SJSA1 (cell line): ENCODE measurements around the gene SNX20. TPM values are rescaled to one million over a fixed set of nuclear protein-coding genes. Genes with fewer than 3 reads are reported as not detected.

Experiments
- DNase-seq, 2 experiments: peaks; one replicate each; pipeline ENCODE4 v3.0.0-alpha.2; 2015 to 2020; ENCODE audit warnings: low spot score in 2 of 2, low read depth in 1 of 2
- H3K27ac ChIP-seq: fragments of 250-450 bp; sonication (Bioruptor Pico); 2 replicates; pipeline ENCODE4 v1.5.1; 2020; ENCODE audit warnings: mild to moderate bottlenecking, moderate library complexity
- H3K27me3 ChIP-seq: fragments of 250-450 bp; sonication (Bioruptor Pico); replicated peaks from 2 replicates; pipeline ENCODE4 v1.5.1; 2020; ENCODE audit warnings: mild to moderate bottlenecking, moderate library complexity
- H3K36me3 ChIP-seq: fragments of 250-450 bp; sonication (Bioruptor Pico); 2 replicates; pipeline ENCODE4 v1.5.1; 2020; ENCODE audit warnings: mild to moderate bottlenecking
- H3K4me1 ChIP-seq: fragments of 250-450 bp; sonication (Bioruptor Pico); replicated peaks from 2 replicates; pipeline ENCODE4 v1.6.1; 2021; ENCODE audit warnings: mild to moderate bottlenecking
- H3K4me3 ChIP-seq: fragments of 250-450 bp; sonication (Bioruptor Pico); 2 replicates; pipeline ENCODE4 v1.5.1; 2020; ENCODE audit warnings: mild to moderate bottlenecking
- H3K9me3 ChIP-seq: fragments of 250-450 bp; sonication (Bioruptor Pico); replicated peaks from 2 replicates; pipeline ENCODE4 v1.5.1; 2020; ENCODE audit warnings: mild to moderate bottlenecking
- total RNA-seq: library from RNA; depleted of rRNA; stranded (reverse); fragments of >200 nt; shearing (Covaris generic); gene quantifications from 2 replicates; pipeline ENCODE4 v1.2.3, GENCODE V29; 2014

The SNX20 gene
- total RNA-seq, 1 experiment from 2014 or later: not detected

DNA sequence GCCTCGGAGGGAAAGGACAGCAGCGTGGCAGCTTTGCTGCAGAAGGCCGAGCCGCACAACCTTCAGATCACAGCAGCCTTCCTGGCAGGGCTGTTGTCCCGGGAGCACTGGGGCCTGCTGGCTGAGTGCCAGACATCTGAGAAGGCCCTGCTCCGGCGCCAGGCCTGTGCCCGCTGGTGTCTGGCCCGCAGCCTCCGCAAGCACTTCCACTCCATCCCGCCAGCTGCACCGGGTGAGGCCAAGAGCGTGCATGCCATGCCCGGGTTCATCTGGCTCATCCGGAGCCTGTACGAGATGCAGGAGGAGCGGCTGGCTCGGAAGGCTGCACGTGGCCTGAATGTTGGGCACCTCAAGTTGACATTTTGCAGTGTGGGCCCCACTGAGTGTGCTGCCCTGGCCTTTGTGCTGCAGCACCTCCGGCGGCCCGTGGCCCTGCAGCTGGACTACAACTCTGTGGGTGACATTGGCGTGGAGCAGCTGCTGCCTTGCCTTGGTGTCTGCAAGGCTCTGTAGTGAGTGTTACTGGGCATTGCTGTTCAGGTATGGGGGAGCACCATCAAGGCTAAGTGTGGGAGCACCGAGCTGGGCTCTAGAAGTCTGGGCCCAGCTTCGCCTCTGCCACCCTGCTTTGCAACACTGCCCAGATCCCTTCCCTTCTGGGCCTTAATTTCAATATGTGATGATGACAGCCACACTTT, 30.9 kb upstream of the SNX20 start:
- no peaks in the 10 kb centered on the region for H3K27me3 ChIP-seq
- no peak overlapping the region for H3K27ac ChIP-seq
- DNase-seq: no peak

DNA sequence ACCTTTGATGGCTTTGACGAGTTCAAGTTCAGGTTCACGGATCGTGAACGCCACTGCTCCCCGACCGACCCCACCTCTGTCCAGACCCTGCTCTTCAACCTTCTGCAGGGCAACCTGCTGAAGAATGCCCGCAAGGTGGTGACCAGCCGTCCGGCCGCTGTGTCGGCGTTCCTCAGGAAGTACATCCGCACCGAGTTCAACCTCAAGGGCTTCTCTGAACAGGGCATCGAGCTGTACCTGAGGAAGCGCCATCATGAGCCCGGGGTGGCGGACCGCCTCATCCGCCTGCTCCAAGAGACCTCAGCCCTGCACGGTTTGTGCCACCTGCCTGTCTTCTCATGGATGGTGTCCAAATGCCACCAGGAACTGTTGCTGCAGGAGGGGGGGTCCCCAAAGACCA, 29.9 kb upstream of the SNX20 start:
- H3K36me3 ChIP-seq: no peaks in the 10 kb centered on the region
- no peak for DNase-seq
- no peaks in the 10 kb centered on the region for H3K9me3 ChIP-seq
- no peak overlapping the region for H3K27ac ChIP-seq
- no peaks in the 10 kb centered on the region for H3K4me1 ChIP-seq
- H3K27me3 ChIP-seq: no peaks in the 10 kb centered on the region
- H3K4me3 ChIP-seq: no peak overlapping the region

More for the DNA sequence above, 30.9 kb upstream of the SNX20 start:
- H3K4me3 ChIP-seq: no peak overlapping the region
- no peaks in the 10 kb centered on the region for H3K9me3 ChIP-seq
- H3K4me1 ChIP-seq: no peaks in the 10 kb centered on the region
- no peaks in the 10 kb centered on the region for H3K36me3 ChIP-seq

DNA sequence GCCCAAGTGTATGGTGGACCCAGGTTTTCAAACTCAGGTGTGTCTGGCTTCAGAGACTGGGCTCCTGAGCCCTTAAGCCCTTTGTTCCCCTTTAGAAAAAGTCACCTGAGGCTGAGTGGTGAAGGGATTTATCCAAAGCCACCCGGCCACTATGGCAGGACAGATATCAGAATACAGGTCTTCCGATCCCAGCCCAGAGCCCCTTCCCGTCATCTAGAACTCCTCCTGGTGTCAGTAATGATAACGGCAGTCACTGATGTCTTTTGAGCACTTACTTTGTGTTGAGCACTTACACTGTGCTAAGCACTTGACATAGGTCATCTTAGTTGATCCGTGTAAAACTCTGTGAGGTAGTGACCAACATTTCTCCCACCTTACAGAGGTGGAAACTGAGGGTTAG, 28.9 kb upstream of the SNX20 start:
- no peaks in the 10 kb centered on the region for H3K36me3 ChIP-seq
- no peak overlapping the region for H3K27ac ChIP-seq
- no peaks in the 10 kb centered on the region for H3K4me1 ChIP-seq
- 0 out of 2 replicates have a peak, but pooled peaks cover 7% of the 10 kb centered on the region for H3K9me3 ChIP-seq
- H3K4me3 ChIP-seq: no peak overlapping the region
- no peak for DNase-seq
- H3K27me3 ChIP-seq: no peaks in the 10 kb centered on the region

DNA sequence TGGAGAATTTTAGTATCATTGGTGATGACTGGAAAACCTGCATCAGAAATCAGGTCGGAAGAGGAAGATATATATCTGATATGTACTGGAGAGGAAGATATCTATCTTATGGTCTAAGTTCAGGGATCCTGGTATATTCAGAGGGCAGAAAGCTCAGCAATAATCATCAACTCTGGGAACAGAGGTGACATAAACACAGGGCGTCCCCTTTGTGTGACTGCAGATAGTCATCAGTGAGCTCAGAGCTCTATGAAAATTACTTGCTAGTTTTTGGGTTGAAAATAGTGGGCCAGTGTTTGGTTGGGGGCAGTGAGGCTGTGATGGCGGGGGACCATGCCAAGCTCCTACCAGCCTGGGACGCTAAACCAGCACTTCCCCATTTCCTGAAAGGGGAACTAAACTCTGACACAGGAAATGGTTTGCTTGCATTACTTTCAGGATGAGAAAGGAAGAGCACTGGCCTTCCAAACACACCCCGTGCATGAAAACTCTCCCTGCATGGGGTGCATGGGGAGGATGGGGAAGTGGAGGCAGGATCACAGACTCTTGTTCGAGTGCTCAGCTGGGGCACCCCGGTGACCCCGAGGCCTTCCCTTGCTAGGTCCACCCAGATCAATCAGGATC, 28.1 kb upstream of the SNX20 start:
- Histone ChIP-seq H3K27ac (no peak overlapping the region), H3K4me3 (no peak overlapping the region), H3K9me3 (peaks cover 14% of the 10 kb centered on the region), H3K36me3 (no peaks in the 10 kb centered on the region), H3K4me1 (no peaks in the 10 kb centered on the region), H3K27me3 (no peaks in the 10 kb centered on the region)
- DNase-seq: no peak

DNA sequence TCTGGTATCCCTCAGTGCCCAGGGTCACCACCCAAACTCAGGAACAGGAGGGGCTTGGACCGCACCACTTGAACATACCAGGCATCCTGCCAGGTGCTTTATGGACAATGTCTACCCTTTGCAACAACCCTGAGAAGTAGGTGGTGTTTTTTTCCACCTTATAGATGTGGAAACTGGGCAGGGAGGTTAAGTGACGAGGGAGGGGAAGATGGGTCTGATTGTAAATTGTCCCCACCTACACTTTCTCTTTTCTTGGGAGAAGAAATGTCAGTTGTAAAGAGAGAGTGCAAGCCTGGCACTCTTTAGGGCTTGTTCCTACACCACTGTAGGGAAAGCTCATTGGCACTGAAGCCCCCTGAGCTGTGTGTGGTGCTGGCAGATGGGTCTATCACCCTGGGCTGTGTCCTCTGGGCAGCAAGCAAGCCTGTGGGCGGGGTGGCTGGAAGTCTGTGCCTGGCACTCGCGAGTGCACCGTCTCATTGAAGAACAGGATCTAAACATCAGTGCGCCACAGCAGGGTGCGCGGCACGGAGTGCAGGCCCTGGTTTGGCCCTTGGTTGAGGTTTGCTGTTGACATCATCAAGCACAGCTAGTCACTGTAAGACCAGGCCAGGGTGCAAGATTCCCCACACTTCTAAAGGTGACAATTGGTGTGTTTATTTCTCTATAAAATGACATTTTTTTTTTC, 27.4 kb upstream of the SNX20 start:
- Histone ChIP-seq H3K4me3 (no peak overlapping the region), H3K36me3 (no peaks in the 10 kb centered on the region), H3K27me3 (no peaks in the 10 kb centered on the region), H3K4me1 (no peaks in the 10 kb centered on the region), H3K27ac (no peak overlapping the region), H3K9me3 (peaks cover 19% of the 10 kb centered on the region)
- no peak for DNase-seq

DNA sequence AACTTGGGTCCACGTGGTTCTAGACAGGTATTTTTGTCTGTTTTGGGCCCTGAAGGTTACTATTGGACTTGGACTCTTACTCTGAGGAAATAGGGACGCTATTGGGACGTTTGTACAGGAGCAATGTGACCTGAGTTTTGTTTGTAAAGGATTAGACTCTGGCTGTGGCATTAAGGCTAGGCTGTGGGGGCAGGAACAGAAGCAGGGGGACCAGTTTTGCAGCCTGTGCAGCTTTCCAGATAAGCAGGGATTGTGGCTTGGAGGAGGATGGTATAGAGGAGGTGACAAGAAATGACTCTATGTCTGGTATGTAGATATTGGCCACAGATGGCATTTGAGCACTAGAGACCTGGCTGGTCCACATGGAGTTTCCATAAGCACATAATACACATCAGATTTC, 25.1 kb upstream of the SNX20 start:
- Histone ChIP-seq H3K27me3 (no peaks in the 10 kb centered on the region), H3K27ac (no peak overlapping the region), H3K36me3 (no peaks in the 10 kb centered on the region), H3K4me3 (no peak overlapping the region), H3K9me3 (peaks cover 19% of the 10 kb centered on the region), H3K4me1 (no peaks in the 10 kb centered on the region)
- no peak for DNase-seq

DNA sequence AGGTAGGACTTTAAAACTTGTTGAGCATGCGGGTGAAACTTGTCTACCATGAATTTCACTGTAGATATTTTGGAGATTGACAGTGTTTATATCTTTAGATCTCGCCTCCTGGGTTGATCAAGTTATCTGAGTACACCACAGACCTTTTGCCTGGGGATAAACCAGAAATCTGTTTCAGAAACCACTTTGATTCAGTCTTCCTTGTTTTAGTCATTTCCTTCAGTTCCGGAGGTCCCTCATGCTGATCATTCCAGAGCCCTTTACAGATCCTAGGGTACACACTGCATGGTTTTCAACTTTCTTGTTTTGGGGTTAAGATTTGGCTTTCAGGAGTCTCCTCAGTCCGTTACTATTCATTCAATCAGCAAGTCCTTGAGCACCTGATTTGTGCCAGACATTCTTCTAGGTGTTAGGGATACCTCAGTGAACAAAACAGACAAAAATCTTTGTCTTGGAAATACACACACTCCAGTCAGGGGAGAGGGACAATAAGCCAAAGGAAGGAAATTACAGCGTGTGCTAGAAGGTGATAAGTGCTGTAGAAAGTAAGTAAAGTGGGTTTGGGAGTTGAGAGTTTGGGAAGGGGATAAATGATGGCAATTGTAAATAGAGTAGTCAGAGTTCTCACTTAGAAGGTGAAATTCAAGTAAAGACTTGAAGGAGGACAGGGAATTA, 24.5 kb upstream of the SNX20 start:
- Histone ChIP-seq H3K27ac (no peak overlapping the region), H3K9me3 (peaks cover 19% of the 10 kb centered on the region), H3K4me3 (no peak overlapping the region), H3K36me3 (no peaks in the 10 kb centered on the region), H3K4me1 (no peaks in the 10 kb centered on the region), H3K27me3 (no peaks in the 10 kb centered on the region)
- no peak for DNase-seq

DNA sequence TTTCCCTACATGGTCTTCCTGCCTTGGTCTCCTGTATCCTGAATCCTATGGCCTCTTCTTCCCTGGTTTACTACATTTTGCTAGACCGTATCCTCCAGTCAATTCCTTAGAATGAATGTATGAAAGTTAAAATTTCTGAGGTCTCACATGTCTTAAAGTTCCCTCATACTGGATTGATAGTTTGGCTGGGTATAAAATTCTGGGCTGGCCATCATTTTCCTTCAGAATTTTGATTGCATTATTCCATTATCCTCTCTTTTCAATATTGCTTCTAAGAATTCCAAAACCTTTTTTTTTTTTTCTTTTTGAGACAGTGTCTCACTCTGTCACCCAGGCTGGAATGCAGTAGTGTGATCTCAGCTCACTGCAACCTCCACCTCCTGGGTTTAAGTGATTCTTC, 23.1 kb upstream of the SNX20 start:
- Histone ChIP-seq H3K4me3 (no peak overlapping the region), H3K27ac (no peak overlapping the region), H3K27me3 (no peaks in the 10 kb centered on the region), H3K36me3 (no peaks in the 10 kb centered on the region), H3K4me1 (no peaks in the 10 kb centered on the region), H3K9me3 (peaks cover 19% of the 10 kb centered on the region)
- DNase-seq: no peak

DNA sequence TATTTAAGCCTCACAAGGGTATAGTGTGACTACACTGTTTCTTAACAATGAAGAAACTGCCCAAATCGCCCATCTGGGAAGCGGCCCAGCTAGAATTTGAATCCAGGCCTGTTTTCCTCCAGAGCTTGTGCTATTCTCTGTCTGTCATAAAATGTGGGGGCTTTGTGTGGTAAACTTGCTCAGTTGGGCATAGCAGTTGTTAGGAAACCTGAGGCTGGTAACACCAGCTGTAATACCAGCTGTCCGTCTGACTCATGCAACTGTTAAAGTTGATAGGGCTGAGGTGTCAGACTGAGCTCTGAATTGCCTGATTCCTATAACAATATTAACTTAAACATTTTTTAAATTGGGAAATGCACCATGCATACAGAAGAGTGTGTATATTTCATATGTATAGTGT, 21.6 kb upstream of the SNX20 start:
- no peak for DNase-seq
- H3K36me3 ChIP-seq: no peaks in the 10 kb centered on the region
- peaks cover 19% of the 10 kb centered on the region for H3K9me3 ChIP-seq
- H3K27me3 ChIP-seq: no peaks in the 10 kb centered on the region
- H3K27ac ChIP-seq: no peak overlapping the region
- no peak overlapping the region for H3K4me3 ChIP-seq
- H3K4me1 ChIP-seq: peaks cover 5% of the 10 kb centered on the region

DNA sequence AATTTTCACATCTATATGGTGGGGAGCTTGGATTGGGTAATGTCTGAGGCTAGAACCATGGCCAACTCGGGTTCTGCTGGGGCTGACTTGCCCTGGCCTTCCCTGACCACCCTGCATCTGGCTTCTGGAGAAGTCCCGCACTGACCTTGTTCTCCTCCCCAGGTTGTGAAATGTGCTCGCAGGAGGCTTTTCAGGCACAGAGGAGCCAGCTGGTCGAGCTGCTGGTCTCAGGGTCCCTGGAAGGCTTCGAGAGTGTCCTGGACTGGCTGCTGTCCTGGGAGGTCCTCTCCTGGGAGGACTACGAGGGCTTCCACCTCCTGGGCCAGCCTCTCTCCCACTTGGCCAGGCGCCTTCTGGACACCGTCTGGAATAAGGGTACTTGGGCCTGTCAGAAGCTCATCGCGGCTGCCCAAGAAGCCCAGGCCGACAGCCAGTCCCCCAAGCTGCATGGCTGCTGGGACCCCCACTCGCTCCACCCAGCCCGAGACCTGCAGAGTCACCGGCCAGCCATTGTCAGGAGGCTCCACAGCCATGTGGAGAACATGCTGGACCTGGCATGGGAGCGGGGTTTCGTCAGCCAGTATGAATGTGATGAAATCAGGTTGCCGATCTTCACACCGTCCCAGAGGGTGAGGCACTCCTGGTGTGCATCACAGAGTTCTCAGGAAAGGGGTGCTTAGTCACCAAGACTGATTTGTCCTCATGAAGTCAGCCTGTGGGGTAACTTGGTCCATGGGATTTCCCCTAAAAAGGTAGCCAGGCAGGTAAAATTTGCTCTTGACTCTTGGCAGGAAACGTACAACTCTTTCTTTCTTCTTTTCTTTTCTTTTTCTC, 18.4 kb upstream of the SNX20 start:
- no peaks in the 10 kb centered on the region for H3K36me3 ChIP-seq
- no peak for DNase-seq
- H3K27ac ChIP-seq: no peak overlapping the region
- peaks cover 8% of the 10 kb centered on the region for H3K9me3 ChIP-seq
- peaks cover 10% of the 10 kb centered on the region for H3K4me1 ChIP-seq
- H3K4me3 ChIP-seq: no peak overlapping the region
- H3K27me3 ChIP-seq: no peaks in the 10 kb centered on the region

DNA sequence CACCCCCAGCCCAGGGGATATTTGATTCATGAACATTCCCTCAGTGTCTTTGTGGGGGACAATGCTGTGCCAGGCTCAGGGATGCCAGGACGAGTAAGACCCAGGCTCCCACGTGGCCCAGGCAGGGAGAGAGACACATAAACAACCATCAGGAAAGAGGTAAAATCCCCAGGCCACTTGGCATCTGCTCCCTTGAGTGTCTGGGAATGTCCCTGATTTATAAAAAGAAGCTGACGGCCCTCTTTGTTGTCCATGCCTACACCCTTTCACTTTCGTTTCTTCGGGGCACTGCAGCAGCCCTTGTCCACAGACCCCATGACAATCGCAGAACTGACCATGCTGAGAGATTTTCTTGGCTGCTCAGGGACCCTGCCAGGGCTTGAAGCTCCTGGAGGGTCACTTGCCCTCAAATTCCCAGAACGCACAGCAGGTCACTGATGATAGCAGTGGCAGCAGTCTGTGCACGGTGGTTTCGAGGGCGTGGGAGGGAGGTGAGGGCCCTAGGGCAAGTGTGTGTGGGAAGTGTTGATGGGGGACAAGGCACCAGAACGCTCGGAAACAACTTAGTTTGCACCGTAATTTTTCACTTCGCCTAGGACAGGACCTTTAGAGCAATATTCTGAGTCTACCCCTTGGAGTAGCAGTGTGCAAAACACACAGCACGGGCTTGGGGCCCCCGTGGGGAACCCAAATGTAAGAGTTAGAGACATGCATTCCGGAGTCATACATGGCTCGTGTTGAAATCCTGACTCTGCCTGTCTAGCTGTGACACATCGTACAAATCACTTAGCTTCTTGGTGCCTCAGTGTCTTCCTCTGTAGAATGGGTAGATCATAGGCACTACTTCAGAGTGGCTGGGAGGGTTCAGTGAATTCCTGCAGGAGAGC, 17.0 kb upstream of the SNX20 start:
- peak; percentile 55 to 66 for DNase-seq
- H3K9me3 ChIP-seq: no peaks in the 10 kb centered on the region; the same call in 1 of the 2 replicates
- H3K27ac ChIP-seq: peak overlapping the region; percentile 44
- peaks cover 17% of the 10 kb centered on the region for H3K4me1 ChIP-seq
- H3K36me3 ChIP-seq: no peaks in the 10 kb centered on the region
- H3K4me3 ChIP-seq: peak overlapping the region; percentile 31
- no peaks in the 10 kb centered on the region for H3K27me3 ChIP-seq

DNA sequence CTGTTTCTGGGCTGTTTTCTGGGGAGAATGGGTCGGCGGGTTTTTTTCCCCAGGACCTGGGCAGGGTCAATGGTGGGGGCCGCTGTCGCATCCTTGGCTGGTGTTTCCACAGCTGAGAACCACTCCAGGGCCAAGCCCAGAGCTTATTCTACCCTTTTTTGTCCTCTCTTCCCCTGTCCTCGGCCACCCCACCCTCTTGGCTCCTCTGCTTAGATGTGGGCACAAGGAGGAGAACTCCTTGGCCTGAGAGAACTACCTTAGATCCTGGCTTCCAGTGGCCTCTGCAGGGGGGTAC, 16.3 kb upstream of the SNX20 start:
- Histone ChIP-seq H3K27ac (no peak overlapping the region), H3K4me3 (no peak overlapping the region), H3K4me1 (peaks cover 18% of the 10 kb centered on the region), H3K9me3 (no peaks in the 10 kb centered on the region; the same call in 1 of the 2 replicates), H3K27me3 (no peaks in the 10 kb centered on the region), H3K36me3 (no peaks in the 10 kb centered on the region)
- DNase-seq: no peak
